NK-92 (cell line): ENCODE results near the gene DCAF12.

Experiments used
- DNase-seq: peaks from one replicate; lab custom pipeline; 2025; ENCODE audit not compliant: unreplicated experiment; lab: John Stamatoyannopoulos, UW

Gene DCAF12

GRCh38 chr9:34125681-34126206 lies 754 bp downstream of the DCAF12 start:
- no peak for DNase-seq

- no peak for DNase-seq
Observed at GRCh38 chr9:34124926-34125325, 1.6 kb downstream of the DCAF12 start.

- no peak for DNase-seq
Observed at GRCh38 chr9:34124099-34124498, 2.4 kb downstream of the DCAF12 start.

GRCh38 chr9:34123682-34124081 lies 2.8 kb downstream of the DCAF12 start:
- DNase-seq, result no peak

GRCh38 chr9:34121996-34122395 lies 4.5 kb downstream of the DCAF12 start:
- no peak for DNase-seq

- no peak for DNase-seq
Observed at GRCh38 chr9:34119713-34120112, 6.8 kb downstream of the DCAF12 start.

- no peak for DNase-seq
Observed at GRCh38 chr9:34114436-34114835, 12.1 kb downstream of the DCAF12 start.

- DNase-seq, result no peak
Observed at GRCh38 chr9:34106110-34106509, 20.4 kb downstream of the DCAF12 start.

GRCh38 chr9:34102796-34103195 lies 23.7 kb downstream of the DCAF12 start:
- no peak for DNase-seq

GRCh38 chr9:34098307-34098706 lies 28.2 kb downstream of the DCAF12 start:
- DNase-seq, result no peak

GRCh38 chr9:34097865-34098264 lies 28.6 kb downstream of the DCAF12 start:
- no peak for DNase-seq

GRCh38 chr9:34096751-34097150 lies 29.7 kb downstream of the DCAF12 start:
- DNase-seq, result no peak

GRCh38 chr9:34093578-34093977 lies 32.9 kb downstream of the DCAF12 start:
- DNase-seq, result no peak

GRCh38 chr9:34089311-34089710 lies 37.2 kb downstream of the DCAF12 start:
- no peak for DNase-seq

- no peak for DNase-seq
Observed at GRCh38 chr9:34087370-34087769, 39.1 kb downstream of the DCAF12 start.

- no peak for DNase-seq
Observed at GRCh38 chr9:34086864-34087263, 39.6 kb downstream of the DCAF12 start.

- DNase-seq, result no peak
Observed at GRCh38 chr9:34085581-34086500, 40.7 kb downstream of the DCAF12 start.

- DNase-seq, result no peak
Observed at GRCh38 chr9:34084562-34084961, 41.9 kb downstream of the DCAF12 start.

GRCh38 chr9:34079181-34079580 lies 47.3 kb downstream of the DCAF12 start:
- DNase-seq, result no peak

- DNase-seq, result no peak
Observed at GRCh38 chr9:34072868-34073590, 53.5 kb downstream of the DCAF12 start.

- no peak for DNase-seq
Observed at GRCh38 chr9:34072410-34072809, 54.1 kb downstream of the DCAF12 start.
